CD4-positive, alpha-beta T cell (primary cell): ENCODE data around the gene IFI30. TPM values are rescaled to one million over a fixed set of nuclear protein-coding genes. Genes with fewer than 3 reads are reported as not detected.
A peak's percentile ranks its signal among the peaks of the same experiment; 100 is the strongest.
"Not testable (repeated sequence)": the region's sequence is repeated elsewhere in the genome, so short reads cannot be mapped to it uniquely, and the experiment has no call there.

Experiments
- ATAC-seq: fragments of 200-7000 bp; cut with Tn5 transposase; one replicate; pipeline ENCODE4 v1.10.0; 2022; ENCODE audit warnings: mild to moderate bottlenecking; ENCODE audit not compliant: poor library complexity
- CTCF ChIA-PET: fragments of 350-600 bp; sonication (Branson Sonifier 250); formaldehyde crosslinking; loops from one replicate; lab custom pipeline; 2021; ENCODE audit warnings: antibody characterized with exemption, inconsistent platforms; lab: Charles Lee
- POLR2A ChIA-PET: fragments of 350-600 bp; sonication (Branson Sonifier 250); formaldehyde crosslinking; loops from one replicate; lab custom pipeline; 2021; ENCODE audit warnings: antibody characterized with exemption, inconsistent platforms; lab: Charles Lee
- DNase-seq, 14 experiments: peaks; one replicate each; pipeline ENCODE4 v3.0.0-alpha.2; 2013 to 2020; ENCODE audit warnings: mixed read lengths in 2 of 14
- H3K27ac ChIP-seq, 2 donors: one replicate each; pipeline versions ENCODE4 v1.5.1 to v1.7.0; 2013; ENCODE audit warnings: low read length in 2 of 2, low read depth in 1 of 2, mild to moderate bottlenecking in 1 of 2
- H3K27me3 ChIP-seq, 2 experiments: 1 replicate in 1 of 2; 2 replicates in 1 of 2; pipeline versions ENCODE4 v1.6.1 to v1.7.0; 2013; ENCODE audit warnings: low read length in 2 of 2, control low read depth in 1 of 2, mild to moderate bottlenecking in 1 of 2, moderate library complexity in 1 of 2; ENCODE audit not compliant: insufficient read depth in 2 of 2, control insufficient read depth in 1 of 2
- H3K36me3 ChIP-seq: one replicate; pipeline ENCODE4 v1.6.1; 2013; ENCODE audit warnings: low read length, control low read depth; ENCODE audit not compliant: insufficient read depth
- H3K4me1 ChIP-seq: one replicate; pipeline ENCODE4 v1.6.1; 2013; ENCODE audit warnings: low read length, control low read depth; ENCODE audit not compliant: insufficient read depth
- H3K4me3 ChIP-seq: one replicate; pipeline ENCODE4 v1.5.1; 2013; ENCODE audit warnings: mild to moderate bottlenecking, low read length, moderate library complexity
- H3K9me3 ChIP-seq, 2 experiments: 1 replicate in 1 of 2; 2 replicates in 1 of 2; pipeline versions ENCODE4 v1.6.1 to v1.7.0; 2013; ENCODE audit warnings: low read length in 2 of 2, mild to moderate bottlenecking in 2 of 2, control low read depth in 1 of 2, moderate library complexity in 1 of 2; ENCODE audit not compliant: control insufficient read depth in 1 of 2, insufficient read depth in 1 of 2
- H3K27ac Mint-ChIP-seq: one replicate; pipeline ENCODE4 v1.8.0; 2020; ENCODE audit warnings: mixed read lengths
- H3K27me3 Mint-ChIP-seq: one replicate; pipeline ENCODE4 v1.8.0; 2021; ENCODE audit warnings: mixed read lengths
- H3K36me3 Mint-ChIP-seq: one replicate; pipeline ENCODE4 v1.8.0; 2021; ENCODE audit warnings: low read depth, mixed read lengths
- H3K4me1 Mint-ChIP-seq: one replicate; pipeline ENCODE4 v1.8.0; 2021; ENCODE audit warnings: low read depth, mixed read lengths
- H3K4me3 Mint-ChIP-seq: one replicate; pipeline ENCODE4 v1.8.0; 2020; ENCODE audit warnings: mild to moderate bottlenecking, mixed read lengths
- H3K9me3 Mint-ChIP-seq: one replicate; pipeline ENCODE4 v1.8.0; 2020; ENCODE audit warnings: mixed read lengths
- CTCF ChIP-seq: fragments of 200-600 bp; IDR thresholded peaks from one replicate; pipeline ENCODE4 v1.8.0; 2022; ENCODE audit warnings: antibody characterized with exemption, mild to moderate bottlenecking
- intact Hi-C, 2 experiments: fragments of 100-400 bp; cut with DNase I in 1 of 2; cut with micrococcal nuclease in 1 of 2; formaldehyde crosslinking; loops; one replicate each; pipeline versions ENCODE4 v1.15.1 to v1.9.0; 2023 to 2025; cut with DNase I, micrococcal nuclease
- total RNA-seq, 174 experiments: library from RNA in 2 of 174; stranded (reverse) in 2 of 174; gene quantifications; one replicate each; pipeline ENCODE4 v1.2.3 and lab custom pipeline; 2021 to 2026

The IFI30 gene
- total RNA-seq, 2 experiments from 2014 or later: 10.6 to 10.7 TPM

DNA sequence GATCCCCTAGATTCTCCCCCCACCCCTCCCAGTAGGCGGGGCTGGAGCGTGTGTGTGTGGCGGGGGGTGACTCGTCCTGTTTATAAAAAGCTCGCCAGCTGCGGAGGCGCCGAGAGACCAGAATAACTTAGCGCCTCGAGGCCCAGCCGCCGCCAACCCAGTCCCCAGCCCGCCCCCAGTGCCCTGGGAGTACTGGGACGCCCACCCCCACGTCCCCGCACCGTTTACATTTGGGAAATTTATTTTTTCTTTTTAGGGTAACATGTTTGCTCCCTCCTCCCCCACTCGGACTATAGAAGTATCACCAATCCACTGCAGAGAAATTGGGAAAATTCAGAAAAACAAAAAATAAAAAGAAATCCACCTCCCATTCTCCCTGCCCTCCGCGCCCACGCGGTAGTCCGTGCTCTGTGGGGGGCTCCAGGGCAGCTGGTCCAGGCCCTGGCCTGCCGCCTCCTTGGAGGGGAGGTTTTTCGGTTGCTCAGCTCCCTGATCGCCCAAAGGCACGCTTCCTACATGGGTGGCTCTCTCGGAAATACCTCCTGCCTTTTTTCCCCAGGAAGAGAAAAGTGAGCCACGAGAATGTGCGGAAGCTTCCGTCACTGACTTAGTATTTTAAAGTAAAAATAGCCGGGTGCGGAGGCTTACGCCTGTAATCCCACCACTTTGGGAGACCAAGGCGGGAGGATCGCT, 31.7 kb downstream of the IFI30 start:
- intact Hi-C loops: loop anchor here in 1 of 2 experiments (2.0 to 5.0 kb wide), 2 partner anchors 47 to 122 kb away; no protein-coding TSS in a partner anchor
- Mint-ChIP-seq H3K36me3 (peaks cover 24% of the 10 kb centered on the region), H3K4me3 (peak overlapping the region; percentile 96), H3K4me1 (peaks cover 22% of the 10 kb centered on the region), H3K9me3 (no peaks in the 10 kb centered on the region), H3K27ac (peak overlapping the region; percentile 91), H3K27me3 (peaks cover 8% of the 10 kb centered on the region)
- CTCF ChIA-PET: interaction anchor here (1.8 to 3.8 kb wide), 3 partner anchors 13 to 74 kb away, joined by 8 to 21 read pairs (median 19); partner anchors contain the start of gene MPV17L2
- Histone ChIP-seq H3K9me3 (no peaks in the 10 kb centered on the region), H3K4me3 (peak overlapping the region; percentile 64), H3K27ac (no peak overlapping the region), H3K27me3 (no peaks in the 10 kb centered on the region), H3K4me1 (peaks cover 33% of the 10 kb centered on the region), H3K36me3 (peaks cover 6% of the 10 kb centered on the region)
- POLR2A ChIA-PET: interaction anchor here (0.6 to 3.6 kb wide), 9 partner anchors 11 to 214 kb away, joined by 3 to 67 read pairs (median 5); partner anchors contain the start of genes JUND, MPV17L2, PIK3R2 and SSBP4
- DNase-seq (peak in 13 of 14 experiments; percentile 29 to 73 (median 53)), ATAC-seq (no peak)
- no peak for TF ChIP-seq CTCF

DNA sequence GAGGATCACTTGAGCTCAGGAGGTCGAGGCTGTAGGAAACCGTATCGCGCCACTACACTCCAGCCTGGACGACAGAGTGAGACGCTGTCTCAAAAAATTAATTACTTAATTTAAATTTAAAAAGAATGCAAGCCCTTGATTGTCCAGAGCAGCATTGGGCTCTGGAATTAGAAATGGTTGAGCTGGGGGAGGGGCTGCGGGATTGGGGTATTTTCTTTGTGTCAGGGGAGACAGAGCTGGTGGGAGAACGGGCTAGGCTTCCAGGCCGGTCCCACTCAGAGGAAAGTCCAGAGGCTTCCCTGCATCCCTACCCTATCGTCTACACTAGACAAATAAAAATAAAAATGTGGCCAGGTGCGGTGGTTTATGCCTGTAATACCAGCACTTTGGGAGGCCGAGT, 32.4 kb downstream of the IFI30 start:
- ATAC-seq (no peak), DNase-seq (peak in 1 of 14 experiments; percentile 21)
- H3K4me1 ChIP-seq: peaks cover 33% of the 10 kb centered on the region
- no peak overlapping the region for H3K27ac ChIP-seq
- TF ChIP-seq CTCF: no peak
- ChIA-PET POLR2A (interaction anchor here (1.0 to 3.6 kb wide), 3 partner anchors 14 to 205 kb away, joined by 3 to 67 read pairs (median 63); partner anchors contain the start of genes JUND and MPV17L2), CTCF (interaction anchor here (1.0 to 3.8 kb wide), 3 partner anchors 13 to 73 kb away, joined by 3 to 21 read pairs (median 8); partner anchors contain the start of gene MPV17L2)
- H3K36me3 ChIP-seq: peaks cover 5% of the 10 kb centered on the region
- intact Hi-C loops: loop anchor here in 1 of 2 experiments (5.0 kb wide), 1 partner anchor 121 kb away; no protein-coding TSS in a partner anchor
- Mint-ChIP-seq H3K36me3 (peaks cover 23% of the 10 kb centered on the region), H3K27me3 (peaks cover 10% of the 10 kb centered on the region), H3K27ac (no peak overlapping the region), H3K4me3 (no peak overlapping the region), H3K9me3 (no peaks in the 10 kb centered on the region), H3K4me1 (peaks cover 22% of the 10 kb centered on the region)
- H3K4me3 ChIP-seq: no peak overlapping the region
- no peaks in the 10 kb centered on the region for H3K9me3 ChIP-seq
- no peaks in the 10 kb centered on the region for H3K27me3 ChIP-seq

DNA sequence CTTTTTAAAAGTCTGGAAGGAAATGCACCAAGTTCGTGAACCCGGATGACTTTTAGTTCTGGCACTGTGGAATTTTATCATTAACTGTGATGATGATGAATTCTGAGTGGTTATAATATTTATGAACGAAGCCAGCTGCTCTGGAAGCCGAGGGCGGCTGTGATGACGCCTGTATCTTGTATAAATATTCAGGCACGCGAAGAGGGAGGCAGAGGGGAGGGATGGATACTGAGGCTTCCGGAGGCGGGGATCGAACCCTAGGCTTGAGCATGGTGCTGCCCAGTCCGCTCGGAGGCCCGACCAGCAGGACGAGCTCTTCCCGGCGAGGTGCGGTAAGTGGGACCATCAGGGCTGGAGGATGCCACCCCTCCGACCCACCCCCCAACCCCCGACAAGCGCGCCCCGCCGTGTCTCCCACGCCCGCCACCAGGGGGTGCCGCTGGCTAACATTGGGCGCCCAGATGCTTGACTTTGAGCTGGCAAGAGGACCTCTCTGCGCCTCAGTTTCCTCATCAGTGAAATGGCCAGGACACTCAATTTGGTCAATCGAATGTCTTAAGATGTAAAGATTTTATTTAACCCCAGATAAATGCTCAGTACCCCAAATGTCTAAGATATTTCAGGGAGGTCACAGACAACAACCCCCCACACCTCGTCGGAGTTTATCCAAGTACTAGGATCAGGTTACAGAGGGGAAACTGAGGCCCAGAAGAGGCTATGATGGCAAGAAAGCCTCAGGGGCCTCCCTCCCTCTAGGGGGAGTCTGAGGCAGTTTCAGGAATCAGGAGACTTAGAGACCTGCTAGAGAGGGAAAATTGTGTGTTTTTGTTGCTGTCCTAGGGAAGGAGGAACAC, 34.7 kb downstream of the IFI30 start:
- no peaks in the 10 kb centered on the region for H3K36me3 ChIP-seq
- no peak for ATAC-seq
- no peaks in the 10 kb centered on the region for H3K27me3 ChIP-seq
- H3K36me3 Mint-ChIP-seq: peaks cover 7% of the 10 kb centered on the region
- DNase-seq: peak in 13 of 14 experiments; percentile 33 to 75 (median 49)
- H3K4me1 ChIP-seq: peaks cover 21% of the 10 kb centered on the region
- peaks cover 5% of the 10 kb centered on the region for H3K4me1 Mint-ChIP-seq
- H3K27ac ChIP-seq: no peak overlapping the region
- TF ChIP-seq CTCF: peak; percentile 72
- H3K4me3 ChIP-seq: no peak overlapping the region
- H3K27me3 Mint-ChIP-seq: peaks cover 14% of the 10 kb centered on the region
- H3K9me3 Mint-ChIP-seq: no peaks in the 10 kb centered on the region
- ChIA-PET POLR2A (interaction anchor here (0.6 to 1.2 kb wide), 4 partner anchors 15 to 72 kb away, joined by 3 read pairs; partner anchors contain the start of gene MPV17L2), CTCF (interaction anchor here (0.6 to 3.2 kb wide), 12 partner anchors 16 to 491 kb away, joined by 3 to 19 read pairs (median 4); partner anchors contain the start of gene MPV17L2)
- no peak overlapping the region for H3K4me3 Mint-ChIP-seq
- intact Hi-C loops: loop anchor here (1.0 to 5.0 kb wide), 4 partner anchors 43 to 203 kb away; no protein-coding TSS in a partner anchor
- H3K27ac Mint-ChIP-seq: no peak overlapping the region
- no peaks in the 10 kb centered on the region for H3K9me3 ChIP-seq

DNA sequence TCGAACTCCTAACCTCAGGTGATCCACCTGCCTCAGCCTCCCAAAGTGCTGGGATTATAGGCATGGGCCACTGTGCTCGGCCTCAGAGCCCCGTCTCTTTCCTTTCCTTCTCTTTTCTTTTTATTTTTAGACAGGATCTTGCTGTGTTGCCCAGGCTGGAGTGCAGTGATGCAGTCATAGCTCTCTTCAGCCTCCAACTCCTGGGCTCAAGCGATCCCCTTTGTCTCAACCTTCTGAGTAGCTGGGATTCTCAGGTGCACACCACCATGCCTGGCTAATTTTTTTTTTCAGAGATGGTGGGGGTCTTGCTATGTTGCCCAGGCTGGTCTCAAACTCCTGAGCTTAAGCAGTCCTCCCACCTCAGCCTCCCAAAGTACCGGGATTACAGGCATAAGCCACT, 36.3 kb downstream of the IFI30 start:
- not testable (repeated sequence) for H3K36me3 ChIP-seq, H3K4me3 ChIP-seq, H3K9me3 Mint-ChIP-seq, H3K36me3 Mint-ChIP-seq, ATAC-seq, H3K4me1 Mint-ChIP-seq, H3K4me3 Mint-ChIP-seq, H3K9me3 ChIP-seq, H3K27ac Mint-ChIP-seq, H3K27me3 ChIP-seq, H3K27ac ChIP-seq, DNase-seq
- ChIA-PET CTCF (interaction anchor here (3.2 kb wide), 1 partner anchor 42 kb away, joined by 19 read pairs; no protein-coding TSS in a partner anchor), POLR2A (interaction anchor here (0.5 kb wide), 1 partner anchor 683 kb away, joined by 3 read pairs; a partner anchor contains a TSS)
- H3K4me1 ChIP-seq: peaks cover 11% of the 10 kb centered on the region
- intact Hi-C loops: loop anchor here in 1 of 2 experiments (5.0 kb wide), 1 partner anchor 117 kb away; no protein-coding TSS in a partner anchor
- peaks cover 14% of the 10 kb centered on the region for H3K27me3 Mint-ChIP-seq
